HEK293 (cell line): ENCODE data around the gene CBFA2T2.

Experiments used
- KLF8 ChIP-seq: fragments of 450-650 bp; formaldehyde crosslinking; IDR thresholded peaks from 2 replicates; pipeline ENCODE4 v1.5.1; 2016; ENCODE audit warnings: missing biosample characterization, missing genetic modification characterization
- ZBTB21 ChIP-seq: fragments of 450-650 bp; formaldehyde crosslinking; IDR thresholded peaks from 2 replicates; pipeline ENCODE4 v1.5.1; 2017; ENCODE audit warnings: missing biosample characterization, missing genetic modification characterization
- ZNF214 ChIP-seq: fragments of 450-650 bp; formaldehyde crosslinking; IDR thresholded peaks from 2 replicates; pipeline ENCODE4 v1.5.1; 2017; ENCODE audit warnings: missing biosample characterization, mild to moderate bottlenecking, missing genetic modification characterization, borderline replicate concordance
- ZNF223 ChIP-seq: fragments of 450-650 bp; formaldehyde crosslinking; IDR thresholded peaks from 2 replicates; pipeline ENCODE4 v1.5.1; 2016; ENCODE audit warnings: missing biosample characterization, missing genetic modification characterization
- ZNF416 ChIP-seq: fragments of 450-650 bp; formaldehyde crosslinking; IDR thresholded peaks from 2 replicates; pipeline ENCODE4 v1.5.1; 2016; ENCODE audit warnings: missing biosample characterization, missing genetic modification characterization
- ZNF701 ChIP-seq: fragments of 450-650 bp; formaldehyde crosslinking; IDR thresholded peaks from 2 replicates; pipeline ENCODE4 v1.5.1; 2016; ENCODE audit warnings: missing biosample characterization, missing genetic modification characterization
- ZXDB ChIP-seq: fragments of 450-650 bp; formaldehyde crosslinking; IDR thresholded peaks from 2 replicates; pipeline ENCODE4 v1.5.1; 2016; ENCODE audit warnings: missing biosample characterization, missing genetic modification characterization
- TF ChIP-seq, protein P1 (sequence below): fragments of 450-650 bp; formaldehyde crosslinking; IDR thresholded peaks from 2 replicates; pipeline ENCODE4 v1.5.1; 2016; ENCODE audit warnings: missing biosample characterization, missing genetic modification characterization
- TF ChIP-seq, protein P2 (sequence below): fragments of 450-650 bp; formaldehyde crosslinking; IDR thresholded peaks from 2 replicates; pipeline ENCODE4 v1.5.1; 2016; ENCODE audit warnings: missing biosample characterization, missing genetic modification characterization, low read depth
- TF ChIP-seq, protein P3 (sequence below): fragments of 450-650 bp; formaldehyde crosslinking; conservative IDR thresholded peaks from 2 replicates; pipeline ENCODE4 v1.5.1; 2016; ENCODE audit warnings: low read depth, missing biosample characterization, missing genetic modification characterization

DNA sequence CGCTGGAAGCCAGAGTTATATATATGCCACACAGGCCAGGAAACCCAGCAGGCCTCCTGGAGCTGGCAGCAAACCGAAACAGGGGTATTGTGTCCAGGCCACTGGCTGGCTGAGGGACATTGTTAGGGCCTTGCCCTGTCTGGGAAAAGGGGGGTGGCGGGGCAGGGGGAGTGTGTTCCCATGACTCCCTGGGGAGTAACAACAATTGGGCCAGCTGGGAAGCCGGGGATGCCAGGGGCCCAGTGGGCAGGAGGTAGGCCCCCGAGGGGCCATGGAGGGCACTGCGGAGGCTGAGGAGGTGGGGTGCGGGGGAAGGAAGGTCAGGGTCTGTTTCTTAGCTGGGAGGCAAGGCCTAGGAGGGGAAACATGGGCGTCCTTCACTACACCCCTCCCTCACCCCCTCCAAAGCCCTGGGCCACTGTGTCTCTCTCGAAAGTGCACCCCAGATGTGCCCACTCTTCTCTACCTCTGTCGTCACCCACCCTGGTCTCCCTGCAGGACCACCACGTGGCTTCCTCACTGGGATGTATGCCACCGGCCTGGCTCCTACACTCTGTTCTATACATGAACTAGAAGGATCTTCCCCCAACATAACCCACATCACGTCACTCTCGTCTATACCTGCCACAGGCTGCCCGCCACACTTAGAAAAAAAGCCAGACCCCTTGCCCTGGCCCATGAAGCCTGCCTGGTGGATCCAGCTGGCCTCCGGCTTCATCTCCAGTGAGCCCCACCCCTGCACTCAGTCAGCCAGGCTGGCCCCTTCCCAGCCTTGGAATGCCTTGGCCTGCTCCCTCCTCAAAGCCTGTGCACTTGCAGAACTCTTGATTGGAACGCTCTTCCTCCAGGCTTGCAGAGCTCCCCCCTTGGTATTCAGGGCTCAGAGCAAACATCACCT is 204.1 kb downstream of the CBFA2T2 start:
- TF ChIP-seq KLF8 (tag by site-specific recombination) (no peak), ZNF416 (tag by site-specific recombination) (no peak), ZNF214 (tag by site-specific recombination) (no peak), ZNF701 (tag by site-specific recombination) (no peak), ZBTB21 (tag by site-specific recombination) (no peak), ZXDB (tag by site-specific recombination) (no peak), ZNF223 (tag by site-specific recombination) (no peak)
- TF ChIP-seq, protein P1, sequence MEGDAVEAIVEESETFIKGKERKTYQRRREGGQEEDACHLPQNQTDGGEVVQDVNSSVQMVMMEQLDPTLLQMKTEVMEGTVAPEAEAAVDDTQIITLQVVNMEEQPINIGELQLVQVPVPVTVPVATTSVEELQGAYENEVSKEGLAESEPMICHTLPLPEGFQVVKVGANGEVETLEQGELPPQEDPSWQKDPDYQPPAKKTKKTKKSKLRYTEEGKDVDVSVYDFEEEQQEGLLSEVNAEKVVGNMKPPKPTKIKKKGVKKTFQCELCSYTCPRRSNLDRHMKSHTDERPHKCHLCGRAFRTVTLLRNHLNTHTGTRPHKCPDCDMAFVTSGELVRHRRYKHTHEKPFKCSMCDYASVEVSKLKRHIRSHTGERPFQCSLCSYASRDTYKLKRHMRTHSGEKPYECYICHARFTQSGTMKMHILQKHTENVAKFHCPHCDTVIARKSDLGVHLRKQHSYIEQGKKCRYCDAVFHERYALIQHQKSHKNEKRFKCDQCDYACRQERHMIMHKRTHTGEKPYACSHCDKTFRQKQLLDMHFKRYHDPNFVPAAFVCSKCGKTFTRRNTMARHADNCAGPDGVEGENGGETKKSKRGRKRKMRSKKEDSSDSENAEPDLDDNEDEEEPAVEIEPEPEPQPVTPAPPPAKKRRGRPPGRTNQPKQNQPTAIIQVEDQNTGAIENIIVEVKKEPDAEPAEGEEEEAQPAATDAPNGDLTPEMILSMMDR (tag by site-specific recombination): no peak
- TF ChIP-seq, protein P2, sequence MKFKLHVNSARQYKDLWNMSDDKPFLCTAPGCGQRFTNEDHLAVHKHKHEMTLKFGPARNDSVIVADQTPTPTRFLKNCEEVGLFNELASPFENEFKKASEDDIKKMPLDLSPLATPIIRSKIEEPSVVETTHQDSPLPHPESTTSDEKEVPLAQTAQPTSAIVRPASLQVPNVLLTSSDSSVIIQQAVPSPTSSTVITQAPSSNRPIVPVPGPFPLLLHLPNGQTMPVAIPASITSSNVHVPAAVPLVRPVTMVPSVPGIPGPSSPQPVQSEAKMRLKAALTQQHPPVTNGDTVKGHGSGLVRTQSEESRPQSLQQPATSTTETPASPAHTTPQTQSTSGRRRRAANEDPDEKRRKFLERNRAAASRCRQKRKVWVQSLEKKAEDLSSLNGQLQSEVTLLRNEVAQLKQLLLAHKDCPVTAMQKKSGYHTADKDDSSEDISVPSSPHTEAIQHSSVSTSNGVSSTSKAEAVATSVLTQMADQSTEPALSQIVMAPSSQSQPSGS (tag by site-specific recombination): no peak
- TF ChIP-seq, protein P3, sequence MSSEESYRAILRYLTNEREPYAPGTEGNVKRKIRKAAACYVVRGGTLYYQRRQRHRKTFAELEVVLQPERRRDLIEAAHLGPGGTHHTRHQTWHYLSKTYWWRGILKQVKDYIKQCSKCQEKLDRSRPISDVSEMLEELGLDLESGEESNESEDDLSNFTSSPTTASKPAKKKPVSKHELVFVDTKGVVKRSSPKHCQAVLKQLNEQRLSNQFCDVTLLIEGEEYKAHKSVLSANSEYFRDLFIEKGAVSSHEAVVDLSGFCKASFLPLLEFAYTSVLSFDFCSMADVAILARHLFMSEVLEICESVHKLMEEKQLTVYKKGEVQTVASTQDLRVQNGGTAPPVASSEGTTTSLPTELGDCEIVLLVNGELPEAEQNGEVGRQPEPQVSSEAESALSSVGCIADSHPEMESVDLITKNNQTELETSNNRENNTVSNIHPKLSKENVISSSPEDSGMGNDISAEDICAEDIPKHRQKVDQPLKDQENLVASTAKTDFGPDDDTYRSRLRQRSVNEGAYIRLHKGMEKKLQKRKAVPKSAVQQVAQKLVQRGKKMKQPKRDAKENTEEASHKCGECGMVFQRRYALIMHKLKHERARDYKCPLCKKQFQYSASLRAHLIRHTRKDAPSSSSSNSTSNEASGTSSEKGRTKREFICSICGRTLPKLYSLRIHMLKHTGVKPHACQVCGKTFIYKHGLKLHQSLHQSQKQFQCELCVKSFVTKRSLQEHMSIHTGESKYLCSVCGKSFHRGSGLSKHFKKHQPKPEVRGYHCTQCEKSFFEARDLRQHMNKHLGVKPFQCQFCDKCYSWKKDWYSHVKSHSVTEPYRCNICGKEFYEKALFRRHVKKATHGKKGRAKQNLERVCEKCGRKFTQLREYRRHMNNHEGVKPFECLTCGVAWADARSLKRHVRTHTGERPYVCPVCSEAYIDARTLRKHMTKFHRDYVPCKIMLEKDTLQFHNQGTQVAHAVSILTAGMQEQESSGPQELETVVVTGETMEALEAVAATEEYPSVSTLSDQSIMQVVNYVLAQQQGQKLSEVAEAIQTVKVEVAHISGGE (tag by site-specific recombination): no peak
